ENCODE data around the gene BCLAF3. TPM values are rescaled to one million over a fixed set of nuclear protein-coding genes. Genes with fewer than 3 reads are reported as not detected.

BCLAF3 gene
- total RNA-seq, 2 experiments from 2014 or later: 2.9 to 3.2 TPM

DNA sequence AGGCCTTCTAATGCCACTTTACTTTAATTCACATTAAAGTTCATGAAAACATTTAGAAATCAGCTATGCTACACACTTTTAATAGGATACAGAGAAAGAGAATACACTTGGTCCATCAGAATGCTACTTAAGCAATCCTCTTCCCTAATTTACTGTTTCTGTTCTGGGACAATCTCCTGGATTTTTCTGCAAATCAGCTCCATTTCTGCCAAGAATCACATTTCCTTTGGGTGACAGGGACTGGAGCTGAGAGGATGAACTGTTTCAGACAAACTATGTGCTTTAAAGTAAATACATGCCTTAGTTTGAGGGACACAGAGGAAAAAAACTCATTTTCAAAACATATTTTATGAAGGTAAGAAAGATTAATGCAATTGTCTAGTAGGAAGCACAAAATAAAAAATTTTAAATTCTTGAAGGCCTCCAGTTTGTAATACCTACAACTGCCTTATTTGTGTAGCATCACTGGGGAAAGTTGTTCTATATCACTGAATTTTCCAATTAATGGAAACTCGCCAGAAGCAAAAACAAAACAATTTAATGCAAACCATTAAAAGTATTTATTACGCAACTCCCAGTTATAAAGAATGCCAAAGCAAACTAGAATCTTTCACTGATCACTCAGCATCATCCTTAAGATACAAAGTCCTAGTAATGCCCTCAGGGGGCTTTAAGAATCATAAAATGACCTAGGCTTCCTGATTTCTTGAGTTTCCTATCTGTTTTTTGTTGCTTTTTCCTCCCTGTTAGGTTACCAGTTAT, 36.3 kb downstream of the BCLAF3 start:
- H3K27me3 Mint-ChIP-seq: no peaks in the 10 kb centered on the region
- ChIA-PET POLR2A (no interaction called here), CTCF (no interaction called here)
- peaks cover 3% of the 10 kb centered on the region for H3K4me1 Mint-ChIP-seq (ENCODE audit: low read depth)
- DNase-seq: no peak
- intact Hi-C loops (cut with micrococcal nuclease): no loop called here
- TF ChIP-seq, protein P1, sequence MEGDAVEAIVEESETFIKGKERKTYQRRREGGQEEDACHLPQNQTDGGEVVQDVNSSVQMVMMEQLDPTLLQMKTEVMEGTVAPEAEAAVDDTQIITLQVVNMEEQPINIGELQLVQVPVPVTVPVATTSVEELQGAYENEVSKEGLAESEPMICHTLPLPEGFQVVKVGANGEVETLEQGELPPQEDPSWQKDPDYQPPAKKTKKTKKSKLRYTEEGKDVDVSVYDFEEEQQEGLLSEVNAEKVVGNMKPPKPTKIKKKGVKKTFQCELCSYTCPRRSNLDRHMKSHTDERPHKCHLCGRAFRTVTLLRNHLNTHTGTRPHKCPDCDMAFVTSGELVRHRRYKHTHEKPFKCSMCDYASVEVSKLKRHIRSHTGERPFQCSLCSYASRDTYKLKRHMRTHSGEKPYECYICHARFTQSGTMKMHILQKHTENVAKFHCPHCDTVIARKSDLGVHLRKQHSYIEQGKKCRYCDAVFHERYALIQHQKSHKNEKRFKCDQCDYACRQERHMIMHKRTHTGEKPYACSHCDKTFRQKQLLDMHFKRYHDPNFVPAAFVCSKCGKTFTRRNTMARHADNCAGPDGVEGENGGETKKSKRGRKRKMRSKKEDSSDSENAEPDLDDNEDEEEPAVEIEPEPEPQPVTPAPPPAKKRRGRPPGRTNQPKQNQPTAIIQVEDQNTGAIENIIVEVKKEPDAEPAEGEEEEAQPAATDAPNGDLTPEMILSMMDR (IDR thresholded peaks at IDR 0.05): no peak
- peaks cover 17% of the 10 kb centered on the region for H3K36me3 Mint-ChIP-seq (ENCODE audit: low read depth)
- ATAC-seq: no peak
- H3K27ac Mint-ChIP-seq: no peak overlapping the region
- H3K9me3 Mint-ChIP-seq: no peaks in the 10 kb centered on the region
- H3K4me3 Mint-ChIP-seq: no peak overlapping the region

DNA sequence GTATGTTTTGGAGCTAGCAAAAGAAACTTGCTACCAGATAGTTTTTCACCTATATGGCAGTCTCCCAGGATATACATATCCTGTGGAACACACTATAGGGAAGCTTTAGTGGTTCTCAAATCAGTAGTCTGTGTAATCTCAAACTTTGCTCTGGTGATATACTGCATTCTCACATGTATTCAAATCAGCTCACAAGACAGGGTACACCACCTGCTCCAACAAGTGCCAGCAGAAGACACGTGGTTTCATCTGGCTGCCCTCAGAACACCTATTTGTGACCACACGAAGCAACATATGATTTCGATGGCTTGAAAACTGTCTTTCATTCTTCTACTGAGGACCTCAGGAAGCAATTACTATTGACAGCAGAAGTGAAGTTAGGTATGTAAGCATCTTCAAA, 37.7 kb downstream of the BCLAF3 start:
- Mint-ChIP-seq H3K27ac (no peak overlapping the region), H3K36me3 (ENCODE audit: low read depth) (peaks cover 20% of the 10 kb centered on the region), H3K4me1 (ENCODE audit: low read depth) (peaks cover 5% of the 10 kb centered on the region), H3K9me3 (no peaks in the 10 kb centered on the region), H3K4me3 (no peak overlapping the region), H3K27me3 (no peaks in the 10 kb centered on the region)
- ChIA-PET POLR2A (interaction anchor here (0.7 to 1.2 kb wide), 2 partner anchors 31 to 592 kb away, joined by 3 to 4 read pairs; no protein-coding TSS in a partner anchor), CTCF (no interaction called here)
- DNase-seq (peak; percentile 3), ATAC-seq (no peak)
- TF ChIP-seq, protein P1 (IDR thresholded peaks at IDR 0.05): no peak
- intact Hi-C loops (cut with micrococcal nuclease): no loop called here

DNA sequence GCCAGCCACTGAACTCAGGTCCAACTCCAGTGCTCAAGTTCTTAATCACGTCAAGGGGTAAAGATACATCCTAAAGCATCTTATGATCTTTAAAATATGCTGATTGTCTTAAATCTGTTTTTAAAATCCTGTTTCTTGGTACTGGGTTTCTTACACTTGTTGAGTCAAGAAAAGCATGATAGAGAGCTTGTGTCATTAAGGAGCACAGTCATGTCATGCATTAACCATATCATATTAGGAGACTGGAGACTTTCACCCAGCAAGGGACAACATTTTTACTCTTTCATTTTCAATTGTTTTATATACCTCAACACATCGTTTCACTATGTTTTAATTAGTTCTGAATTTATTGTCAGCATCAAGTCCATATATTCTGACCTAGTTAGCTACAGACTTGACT, 41.5 kb downstream of the BCLAF3 start:
- TF ChIP-seq, protein P1 (IDR thresholded peaks at IDR 0.05): no peak
- peaks cover 31% of the 10 kb centered on the region for H3K36me3 Mint-ChIP-seq (ENCODE audit: low read depth)
- POLR2A ChIA-PET: no interaction called here
- ATAC-seq: no peak
- intact Hi-C loops (cut with micrococcal nuclease): no loop called here
- no peaks in the 10 kb centered on the region for H3K27me3 Mint-ChIP-seq
- peak overlapping the region; percentile 46 for H3K27ac Mint-ChIP-seq
- CTCF ChIA-PET: no interaction called here
- no peak overlapping the region for H3K4me3 Mint-ChIP-seq
- DNase-seq: no peak
- H3K4me1 Mint-ChIP-seq (ENCODE audit: low read depth): peaks cover 11% of the 10 kb centered on the region
- no peaks in the 10 kb centered on the region for H3K9me3 Mint-ChIP-seq

DNA sequence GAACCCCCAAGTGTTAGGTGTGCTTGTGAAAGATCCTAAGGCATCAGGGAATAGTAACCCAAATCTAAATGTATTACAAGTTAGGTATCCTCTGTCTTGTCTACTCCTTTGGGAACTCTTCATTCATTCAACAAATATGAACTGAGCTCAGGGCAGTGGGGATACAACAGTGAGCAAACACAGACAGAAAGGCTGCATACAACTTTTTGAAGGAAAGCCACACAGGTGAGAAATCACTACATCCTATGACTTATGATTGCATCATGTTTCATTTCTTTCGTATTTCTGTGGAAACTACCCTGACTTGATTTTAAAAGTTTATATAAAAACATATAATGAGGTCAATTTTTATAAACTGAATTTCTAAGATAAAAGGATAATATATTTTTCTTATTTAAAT, 43.2 kb downstream of the BCLAF3 start:
- no peaks in the 10 kb centered on the region for H3K9me3 Mint-ChIP-seq
- H3K27ac Mint-ChIP-seq: no peak overlapping the region
- intact Hi-C loops (cut with micrococcal nuclease): no loop called here
- CTCF ChIA-PET: no interaction called here
- POLR2A ChIA-PET: no interaction called here
- peaks cover 29% of the 10 kb centered on the region for H3K36me3 Mint-ChIP-seq (ENCODE audit: low read depth)
- DNase-seq (no peak), ATAC-seq (no peak)
- no peaks in the 10 kb centered on the region for H3K27me3 Mint-ChIP-seq
- TF ChIP-seq, protein P1 (IDR thresholded peaks at IDR 0.05): no peak
- H3K4me1 Mint-ChIP-seq (ENCODE audit: low read depth): peaks cover 11% of the 10 kb centered on the region
- H3K4me3 Mint-ChIP-seq: no peak overlapping the region

Small RNAs within 50 kb of the gene (microRNA-seq; reads per million reads assigned to microRNA genes)
- not detected for gene MIR23C (ENCODE audit: borderline microRNAs expressed, borderline replicate concordance)

Other genes starting within 250 kb of the BCLAF3 start
- 10 to 100 TPM; 80.9 to 86.9 TPM for gene SH3KBP1, start 103.5 kb downstream of the BCLAF3 start, total RNA-seq
- gene MAP7D2, start 125.8 kb upstream of the BCLAF3 start, total RNA-seq: under 1 TPM; 0.20 to 0.63 TPM
- 100 to 1,000 TPM; 138 to 147 TPM for gene EIF1AX, start 150.8 kb upstream of the BCLAF3 start, total RNA-seq

Measured in activated CD8-positive, alpha-beta T cell treated with anti-CD3 and anti-CD28 coated beads for 36 hours (primary cell).